Fibroblast of skin of left quadriceps (primary cell): ENCODE data around the gene ZNF865.

ENCODE experiments used
- DNase-seq, 2 experiments: peaks; one replicate each; pipeline ENCODE4 v3.0.0-alpha.2; 2013; ENCODE audit warnings: low read depth in 2 of 2

Gene ZNF865

DNA sequence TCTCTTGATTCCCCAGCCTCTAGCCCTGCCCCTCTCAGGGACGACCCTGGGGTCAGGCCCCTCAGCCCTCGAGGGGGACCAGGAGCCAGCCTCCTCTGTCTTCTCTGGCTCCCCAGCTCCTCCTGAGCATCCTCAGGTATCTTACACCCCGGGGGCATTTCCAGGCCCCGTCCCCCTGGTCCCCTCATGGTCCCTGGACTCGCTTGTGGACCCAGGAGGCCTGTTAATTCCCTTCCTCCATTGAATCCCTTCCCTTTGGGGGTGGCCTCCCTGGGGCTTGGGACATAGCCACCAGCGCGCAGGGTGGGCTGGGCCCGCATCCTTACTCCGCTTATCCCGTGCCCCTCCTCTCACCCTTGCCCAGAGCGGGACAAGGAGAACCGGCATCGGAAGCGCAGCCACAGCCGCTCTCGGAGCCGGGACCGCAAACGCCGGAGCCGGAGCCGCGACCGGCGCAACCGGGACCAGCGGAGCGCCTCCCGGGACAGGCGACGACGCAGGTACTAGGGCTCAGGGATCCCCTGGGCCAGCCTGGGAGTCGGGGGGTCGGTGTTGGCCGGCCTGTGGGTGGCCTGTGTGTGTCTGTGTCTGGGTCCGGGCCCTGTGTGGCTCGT lies 53.5 kb downstream of the ZNF865 start:
- no peak for DNase-seq

DNA sequence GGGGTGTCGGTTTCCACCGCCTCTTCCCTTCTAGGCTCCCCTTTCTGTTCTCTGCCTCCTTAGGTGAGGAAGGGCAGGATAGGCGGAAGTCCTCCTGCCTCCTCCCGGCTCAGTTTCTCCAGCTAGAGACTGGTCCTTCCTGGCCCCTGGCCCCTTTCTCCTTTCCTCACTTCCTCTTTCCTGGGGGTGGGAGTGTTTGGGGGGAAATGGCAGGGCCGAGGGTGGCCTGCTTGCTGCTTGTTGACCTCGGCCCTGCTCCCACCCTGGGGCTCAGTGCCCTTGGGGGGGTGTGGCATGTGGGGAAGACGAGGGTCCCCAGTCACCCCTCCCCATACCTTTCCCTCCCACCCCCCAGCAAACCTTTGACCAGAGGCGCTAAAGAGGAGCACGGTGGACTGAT lies 54.4 kb downstream of the ZNF865 start:
- DNase-seq, result no peak

DNA sequence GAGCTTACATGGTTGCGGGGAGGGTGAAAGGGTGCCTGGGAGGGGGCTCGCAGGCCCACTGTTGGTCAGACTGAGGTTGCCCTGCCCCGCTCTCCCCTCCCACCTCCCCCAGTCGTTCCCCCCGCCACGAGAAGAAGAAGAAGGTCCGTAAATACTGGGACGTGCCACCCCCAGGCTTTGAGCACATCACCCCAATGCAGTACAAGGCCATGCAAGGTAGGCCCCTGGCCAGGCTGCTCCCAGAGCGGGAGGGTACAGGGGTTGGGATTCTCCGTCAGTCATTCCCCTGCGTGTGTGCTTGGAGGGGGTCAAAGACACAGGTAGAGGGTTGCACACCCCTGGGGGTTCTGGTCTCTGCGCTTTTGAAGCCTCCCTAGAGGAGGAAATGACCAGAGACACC lies 55.0 kb downstream of the ZNF865 start:
- no peak for DNase-seq

DNA sequence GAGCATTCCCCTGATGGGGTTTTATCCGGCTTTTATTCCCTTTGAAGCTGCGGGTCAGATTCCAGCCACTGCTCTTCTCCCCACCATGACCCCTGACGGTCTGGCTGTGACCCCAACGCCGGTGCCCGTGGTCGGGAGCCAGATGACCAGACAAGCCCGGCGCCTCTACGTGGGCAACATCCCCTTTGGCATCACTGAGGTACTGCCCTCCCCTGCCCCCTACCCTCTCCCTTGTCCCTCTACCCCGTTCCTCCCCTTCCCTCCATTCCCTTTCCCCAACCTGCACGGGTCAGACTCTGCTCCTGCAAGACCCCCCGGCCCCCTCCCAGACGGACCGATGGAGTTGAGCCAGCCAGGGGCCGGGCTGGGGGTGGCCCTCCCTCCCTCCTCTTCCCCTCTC lies 55.5 kb downstream of the ZNF865 start:
- no peak for DNase-seq

DNA sequence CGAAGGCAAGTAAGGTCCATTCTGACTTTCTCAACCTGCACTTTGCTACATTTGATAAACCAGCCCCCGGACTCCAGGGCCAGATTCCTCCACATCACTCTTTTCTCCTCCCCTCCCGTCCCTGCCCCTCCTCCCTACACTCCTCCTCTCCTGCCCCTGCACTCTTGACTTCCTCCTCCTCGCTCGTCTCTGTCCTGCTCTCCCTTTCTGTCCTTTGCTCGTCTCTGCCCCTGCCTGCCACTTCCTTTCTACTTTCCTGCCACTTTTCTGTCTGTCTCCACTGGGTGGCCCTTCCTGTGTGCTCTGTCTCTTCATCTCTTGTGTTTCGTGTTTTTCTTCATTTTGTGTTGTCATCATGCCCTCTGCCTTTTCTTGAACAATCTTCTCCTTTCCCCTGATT lies 56.4 kb downstream of the ZNF865 start:
- DNase-seq, result no peak

DNA sequence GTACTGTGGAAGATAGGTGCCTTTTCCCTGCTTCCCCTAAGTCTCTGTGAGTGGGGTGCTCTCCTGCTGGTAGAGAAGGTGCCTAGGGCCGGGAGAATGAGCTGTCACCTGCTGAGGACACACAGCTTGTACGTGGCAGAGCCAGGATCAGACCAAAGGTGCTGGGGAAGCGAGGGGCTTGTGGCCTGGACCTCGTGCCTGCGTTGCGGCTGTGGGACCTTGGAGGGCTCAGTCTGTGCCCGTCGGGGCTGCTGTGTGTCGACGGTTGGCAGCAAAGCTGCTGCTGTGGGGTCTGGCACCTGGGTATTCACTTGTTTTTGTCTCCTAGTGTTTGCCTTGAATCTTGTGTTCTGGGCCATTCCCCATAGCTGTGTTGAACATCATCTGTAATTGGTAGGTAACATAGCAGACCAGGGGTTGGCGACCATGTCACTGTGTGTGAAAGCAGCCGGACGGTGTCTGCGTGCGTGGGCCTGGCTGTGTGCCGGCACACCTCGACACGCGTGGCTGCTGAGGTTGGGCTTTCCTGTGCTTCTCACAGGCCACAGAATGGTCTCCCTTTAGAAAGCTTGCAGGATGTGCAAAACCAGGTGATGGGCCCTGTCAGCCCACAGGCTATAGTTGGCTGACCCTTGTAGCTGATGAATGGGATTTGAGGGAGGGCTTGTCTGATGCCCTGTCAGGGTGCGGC lies 58.5 kb downstream of the ZNF865 start:
- DNase-seq, result no peak

DNA sequence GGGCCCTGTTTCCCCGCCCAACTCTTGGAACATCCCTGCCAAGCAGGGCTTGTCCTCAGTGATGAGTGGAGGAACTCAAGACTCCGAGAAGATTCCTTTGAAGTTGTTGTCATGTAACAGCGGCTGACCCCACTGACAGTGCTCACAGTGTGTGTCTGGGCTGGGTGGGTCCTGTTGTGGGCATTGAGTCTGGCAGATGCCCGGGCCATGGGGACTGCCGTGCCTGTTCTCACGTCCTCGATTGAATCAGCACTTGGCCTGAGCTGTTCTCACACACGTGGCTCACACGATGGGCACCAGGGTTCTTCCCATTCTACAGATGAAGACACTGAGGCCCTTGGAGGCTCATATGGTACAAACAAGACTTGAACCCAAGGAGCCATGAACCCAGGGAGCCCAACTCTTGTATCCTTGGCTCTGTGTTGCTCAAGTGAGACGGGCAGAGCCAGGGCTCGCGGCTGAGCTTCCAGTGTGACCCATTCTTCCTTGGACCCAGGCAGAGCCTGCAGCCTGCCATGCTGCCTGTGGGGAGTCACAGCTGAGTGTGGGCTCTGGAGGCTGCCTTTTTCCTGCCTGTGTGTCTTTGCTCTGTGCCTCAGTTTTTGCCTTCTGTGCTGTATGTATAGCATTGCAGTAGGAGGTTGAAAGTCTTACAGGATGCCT lies 61.0 kb downstream of the ZNF865 start:
- no peak for DNase-seq
